Measurements from ENCODE around the gene PHF21A. TPM values are rescaled to one million over a fixed set of nuclear protein-coding genes. Genes with fewer than 3 reads are reported as not detected.

Gene PHF21A
- total RNA-seq, 1 experiment from 2014 or later: 29.4 TPM

DNA sequence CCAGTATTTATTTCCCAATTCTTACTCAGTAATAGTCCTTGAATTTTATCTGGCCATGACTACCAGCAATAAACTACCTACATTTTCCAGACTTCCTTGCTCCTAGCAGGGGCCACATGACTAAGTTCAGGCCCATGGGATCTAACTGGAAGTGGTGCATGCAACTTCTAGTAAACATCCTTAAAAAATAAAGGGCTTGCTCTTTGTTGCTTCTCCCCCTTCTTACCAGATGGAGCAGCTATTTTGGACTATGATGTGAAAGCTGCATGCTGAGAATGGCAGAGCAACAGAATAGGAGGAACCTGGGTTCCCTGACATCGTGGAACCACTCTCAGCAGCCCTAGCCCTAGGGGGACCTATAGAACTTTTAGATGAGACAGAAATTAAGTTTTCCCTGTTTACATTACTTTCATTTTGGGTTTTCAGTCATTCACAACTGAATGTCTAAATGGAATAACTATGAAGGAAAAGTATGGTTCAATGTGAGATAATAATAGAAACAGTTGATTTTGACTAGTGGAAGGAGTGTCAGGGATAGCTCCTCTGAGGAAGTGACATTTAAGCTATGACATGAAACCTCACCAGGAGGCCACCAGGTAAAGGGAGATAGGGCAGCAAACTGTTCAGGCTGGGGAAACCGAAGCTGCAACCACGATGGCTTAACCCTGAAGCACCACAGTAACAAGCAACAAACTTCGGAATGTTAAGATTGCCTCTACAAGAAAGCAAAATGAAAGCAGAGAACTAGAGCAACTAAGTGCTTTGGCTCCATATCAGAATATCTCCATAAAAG lies 48.9 kb downstream of the PHF21A start (continued):
- TF ChIP-seq, protein P1, sequence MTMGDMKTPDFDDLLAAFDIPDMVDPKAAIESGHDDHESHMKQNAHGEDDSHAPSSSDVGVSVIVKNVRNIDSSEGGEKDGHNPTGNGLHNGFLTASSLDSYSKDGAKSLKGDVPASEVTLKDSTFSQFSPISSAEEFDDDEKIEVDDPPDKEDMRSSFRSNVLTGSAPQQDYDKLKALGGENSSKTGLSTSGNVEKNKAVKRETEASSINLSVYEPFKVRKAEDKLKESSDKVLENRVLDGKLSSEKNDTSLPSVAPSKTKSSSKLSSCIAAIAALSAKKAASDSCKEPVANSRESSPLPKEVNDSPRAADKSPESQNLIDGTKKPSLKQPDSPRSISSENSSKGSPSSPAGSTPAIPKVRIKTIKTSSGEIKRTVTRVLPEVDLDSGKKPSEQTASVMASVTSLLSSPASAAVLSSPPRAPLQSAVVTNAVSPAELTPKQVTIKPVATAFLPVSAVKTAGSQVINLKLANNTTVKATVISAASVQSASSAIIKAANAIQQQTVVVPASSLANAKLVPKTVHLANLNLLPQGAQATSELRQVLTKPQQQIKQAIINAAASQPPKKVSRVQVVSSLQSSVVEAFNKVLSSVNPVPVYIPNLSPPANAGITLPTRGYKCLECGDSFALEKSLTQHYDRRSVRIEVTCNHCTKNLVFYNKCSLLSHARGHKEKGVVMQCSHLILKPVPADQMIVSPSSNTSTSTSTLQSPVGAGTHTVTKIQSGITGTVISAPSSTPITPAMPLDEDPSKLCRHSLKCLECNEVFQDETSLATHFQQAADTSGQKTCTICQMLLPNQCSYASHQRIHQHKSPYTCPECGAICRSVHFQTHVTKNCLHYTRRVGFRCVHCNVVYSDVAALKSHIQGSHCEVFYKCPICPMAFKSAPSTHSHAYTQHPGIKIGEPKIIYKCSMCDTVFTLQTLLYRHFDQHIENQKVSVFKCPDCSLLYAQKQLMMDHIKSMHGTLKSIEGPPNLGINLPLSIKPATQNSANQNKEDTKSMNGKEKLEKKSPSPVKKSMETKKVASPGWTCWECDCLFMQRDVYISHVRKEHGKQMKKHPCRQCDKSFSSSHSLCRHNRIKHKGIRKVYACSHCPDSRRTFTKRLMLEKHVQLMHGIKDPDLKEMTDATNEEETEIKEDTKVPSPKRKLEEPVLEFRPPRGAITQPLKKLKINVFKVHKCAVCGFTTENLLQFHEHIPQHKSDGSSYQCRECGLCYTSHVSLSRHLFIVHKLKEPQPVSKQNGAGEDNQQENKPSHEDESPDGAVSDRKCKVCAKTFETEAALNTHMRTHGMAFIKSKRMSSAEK (CRISPR knock-in tag; IDR thresholded peaks at IDR 0.05; ENCODE audit: borderline replicate concordance): no peak
- TF ChIP-seq, protein P2, sequence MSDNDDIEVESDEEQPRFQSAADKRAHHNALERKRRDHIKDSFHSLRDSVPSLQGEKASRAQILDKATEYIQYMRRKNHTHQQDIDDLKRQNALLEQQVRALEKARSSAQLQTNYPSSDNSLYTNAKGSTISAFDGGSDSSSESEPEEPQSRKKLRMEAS (CRISPR knock-in tag; IDR thresholded peaks at IDR 0.05): no peak
- TF ChIP-seq, protein P3, sequence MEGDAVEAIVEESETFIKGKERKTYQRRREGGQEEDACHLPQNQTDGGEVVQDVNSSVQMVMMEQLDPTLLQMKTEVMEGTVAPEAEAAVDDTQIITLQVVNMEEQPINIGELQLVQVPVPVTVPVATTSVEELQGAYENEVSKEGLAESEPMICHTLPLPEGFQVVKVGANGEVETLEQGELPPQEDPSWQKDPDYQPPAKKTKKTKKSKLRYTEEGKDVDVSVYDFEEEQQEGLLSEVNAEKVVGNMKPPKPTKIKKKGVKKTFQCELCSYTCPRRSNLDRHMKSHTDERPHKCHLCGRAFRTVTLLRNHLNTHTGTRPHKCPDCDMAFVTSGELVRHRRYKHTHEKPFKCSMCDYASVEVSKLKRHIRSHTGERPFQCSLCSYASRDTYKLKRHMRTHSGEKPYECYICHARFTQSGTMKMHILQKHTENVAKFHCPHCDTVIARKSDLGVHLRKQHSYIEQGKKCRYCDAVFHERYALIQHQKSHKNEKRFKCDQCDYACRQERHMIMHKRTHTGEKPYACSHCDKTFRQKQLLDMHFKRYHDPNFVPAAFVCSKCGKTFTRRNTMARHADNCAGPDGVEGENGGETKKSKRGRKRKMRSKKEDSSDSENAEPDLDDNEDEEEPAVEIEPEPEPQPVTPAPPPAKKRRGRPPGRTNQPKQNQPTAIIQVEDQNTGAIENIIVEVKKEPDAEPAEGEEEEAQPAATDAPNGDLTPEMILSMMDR (IDR thresholded peaks at IDR 0.05): no peak
- TF ChIP-seq ZNF138 (CRISPR knock-in tag; conservative IDR thresholded peaks at IDR 0.05): no peak
- TF ChIP-seq, protein P4, sequence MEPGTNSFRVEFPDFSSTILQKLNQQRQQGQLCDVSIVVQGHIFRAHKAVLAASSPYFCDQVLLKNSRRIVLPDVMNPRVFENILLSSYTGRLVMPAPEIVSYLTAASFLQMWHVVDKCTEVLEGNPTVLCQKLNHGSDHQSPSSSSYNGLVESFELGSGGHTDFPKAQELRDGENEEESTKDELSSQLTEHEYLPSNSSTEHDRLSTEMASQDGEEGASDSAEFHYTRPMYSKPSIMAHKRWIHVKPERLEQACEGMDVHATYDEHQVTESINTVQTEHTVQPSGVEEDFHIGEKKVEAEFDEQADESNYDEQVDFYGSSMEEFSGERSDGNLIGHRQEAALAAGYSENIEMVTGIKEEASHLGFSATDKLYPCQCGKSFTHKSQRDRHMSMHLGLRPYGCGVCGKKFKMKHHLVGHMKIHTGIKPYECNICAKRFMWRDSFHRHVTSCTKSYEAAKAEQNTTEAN (CRISPR knock-in tag; IDR thresholded peaks at IDR 0.05): no peak

DNA sequence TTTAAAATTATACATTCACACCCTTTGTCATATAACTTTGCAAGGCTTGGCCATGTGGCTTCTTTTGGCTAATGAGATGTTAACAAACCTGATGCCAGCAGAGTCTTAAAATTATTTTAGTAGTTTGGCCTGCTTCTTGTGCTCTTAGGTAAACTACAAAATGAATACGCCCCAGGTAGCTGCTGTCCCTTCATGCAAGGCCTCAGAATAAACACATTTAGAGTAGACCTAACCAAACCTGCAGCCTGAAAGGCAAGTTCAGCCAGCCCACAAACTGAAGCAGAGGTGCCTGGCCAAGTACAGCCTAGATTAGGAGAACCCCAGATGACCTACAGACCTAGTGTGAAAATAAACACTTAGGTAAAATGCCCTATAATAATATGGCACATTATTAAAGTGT lies 50.2 kb downstream of the PHF21A start:
- DNase-seq (ENCODE audit: low spot score) (no peak), ATAC-seq (no peak)
- Mint-ChIP-seq H3K9me3 (no peaks in the 10 kb centered on the region), H3K36me3 (peaks cover 11% of the 10 kb centered on the region), H3K27ac (no peak overlapping the region), H3K27me3 (ENCODE audit: low read depth) (no peaks in the 10 kb centered on the region), H3K4me3 (no peak overlapping the region), H3K4me1 (peaks cover 4% of the 10 kb centered on the region)
- TF ChIP-seq, protein P5, sequence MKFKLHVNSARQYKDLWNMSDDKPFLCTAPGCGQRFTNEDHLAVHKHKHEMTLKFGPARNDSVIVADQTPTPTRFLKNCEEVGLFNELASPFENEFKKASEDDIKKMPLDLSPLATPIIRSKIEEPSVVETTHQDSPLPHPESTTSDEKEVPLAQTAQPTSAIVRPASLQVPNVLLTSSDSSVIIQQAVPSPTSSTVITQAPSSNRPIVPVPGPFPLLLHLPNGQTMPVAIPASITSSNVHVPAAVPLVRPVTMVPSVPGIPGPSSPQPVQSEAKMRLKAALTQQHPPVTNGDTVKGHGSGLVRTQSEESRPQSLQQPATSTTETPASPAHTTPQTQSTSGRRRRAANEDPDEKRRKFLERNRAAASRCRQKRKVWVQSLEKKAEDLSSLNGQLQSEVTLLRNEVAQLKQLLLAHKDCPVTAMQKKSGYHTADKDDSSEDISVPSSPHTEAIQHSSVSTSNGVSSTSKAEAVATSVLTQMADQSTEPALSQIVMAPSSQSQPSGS (CRISPR knock-in tag; IDR thresholded peaks at IDR 0.05; ENCODE audit: borderline replicate concordance, low read depth): no peak
- no peak for TF ChIP-seq NFE2L1 (CRISPR knock-in tag; IDR thresholded peaks at IDR 0.05)
- TF ChIP-seq GABPB1 (CRISPR knock-in tag; IDR thresholded peaks at IDR 0.05): no peak
- TF ChIP-seq, protein P6, sequence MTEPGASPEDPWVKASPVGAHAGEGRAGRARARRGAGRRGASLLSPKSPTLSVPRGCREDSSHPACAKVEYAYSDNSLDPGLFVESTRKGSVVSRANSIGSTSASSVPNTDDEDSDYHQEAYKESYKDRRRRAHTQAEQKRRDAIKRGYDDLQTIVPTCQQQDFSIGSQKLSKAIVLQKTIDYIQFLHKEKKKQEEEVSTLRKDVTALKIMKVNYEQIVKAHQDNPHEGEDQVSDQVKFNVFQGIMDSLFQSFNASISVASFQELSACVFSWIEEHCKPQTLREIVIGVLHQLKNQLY (CRISPR knock-in tag; IDR thresholded peaks at IDR 0.05): no peak
- no peak for TF ChIP-seq TEAD4 (CRISPR knock-in tag; IDR thresholded peaks at IDR 0.05)
- TF ChIP-seq ZNF396 (CRISPR knock-in tag; IDR thresholded peaks at IDR 0.05; ENCODE audit: borderline replicate concordance): no peak
- no peak for TF ChIP-seq IRF2 (CRISPR knock-in tag; IDR thresholded peaks at IDR 0.05; ENCODE audit: borderline replicate concordance, low read depth)
- TF ChIP-seq, protein P7, sequence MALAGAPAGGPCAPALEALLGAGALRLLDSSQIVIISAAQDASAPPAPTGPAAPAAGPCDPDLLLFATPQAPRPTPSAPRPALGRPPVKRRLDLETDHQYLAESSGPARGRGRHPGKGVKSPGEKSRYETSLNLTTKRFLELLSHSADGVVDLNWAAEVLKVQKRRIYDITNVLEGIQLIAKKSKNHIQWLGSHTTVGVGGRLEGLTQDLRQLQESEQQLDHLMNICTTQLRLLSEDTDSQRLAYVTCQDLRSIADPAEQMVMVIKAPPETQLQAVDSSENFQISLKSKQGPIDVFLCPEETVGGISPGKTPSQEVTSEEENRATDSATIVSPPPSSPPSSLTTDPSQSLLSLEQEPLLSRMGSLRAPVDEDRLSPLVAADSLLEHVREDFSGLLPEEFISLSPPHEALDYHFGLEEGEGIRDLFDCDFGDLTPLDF (CRISPR knock-in tag; IDR thresholded peaks at IDR 0.05): no peak
- TF ChIP-seq HMGA2 (CRISPR knock-in tag; IDR thresholded peaks at IDR 0.05): no peak
- TF ChIP-seq ZNF416 (CRISPR knock-in tag; IDR thresholded peaks at IDR 0.05): no peak
- TF ChIP-seq JUN (CRISPR knock-in tag; IDR thresholded peaks at IDR 0.05): no peak
- no peak for TF ChIP-seq OVOL2 (CRISPR knock-in tag; IDR thresholded peaks at IDR 0.05; ENCODE audit: borderline replicate concordance)
- TF ChIP-seq TP53 (CRISPR knock-in tag; IDR thresholded peaks at IDR 0.05): no peak
- TF ChIP-seq NR2C2 (CRISPR knock-in tag; IDR thresholded peaks at IDR 0.05): no peak
- no peak for TF ChIP-seq SMAD3 (CRISPR knock-in tag; IDR thresholded peaks at IDR 0.05; ENCODE audit: borderline replicate concordance)
- TF ChIP-seq MYBL2 (CRISPR knock-in tag; IDR thresholded peaks at IDR 0.05): no peak
- TF ChIP-seq, protein P8, sequence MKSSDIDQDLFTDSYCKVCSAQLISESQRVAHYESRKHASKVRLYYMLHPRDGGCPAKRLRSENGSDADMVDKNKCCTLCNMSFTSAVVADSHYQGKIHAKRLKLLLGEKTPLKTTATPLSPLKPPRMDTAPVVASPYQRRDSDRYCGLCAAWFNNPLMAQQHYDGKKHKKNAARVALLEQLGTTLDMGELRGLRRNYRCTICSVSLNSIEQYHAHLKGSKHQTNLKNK (CRISPR knock-in tag; IDR thresholded peaks at IDR 0.05): no peak
- ChIA-PET CTCF (no interaction called here), POLR2A (no interaction called here)

All from WTC11 (cell line).